Measurements from ENCODE around the gene NRF1. TPM values are rescaled to one million over a fixed set of nuclear protein-coding genes. Genes with fewer than 3 reads are reported as not detected.

Gene NRF1
- total and polyA plus RNA-seq, 2 of the 8 experiments (the other 6 are each of a cell fraction or from before 2014, with no cell fraction given), result 18.2 to 21.4 TPM

DNA sequence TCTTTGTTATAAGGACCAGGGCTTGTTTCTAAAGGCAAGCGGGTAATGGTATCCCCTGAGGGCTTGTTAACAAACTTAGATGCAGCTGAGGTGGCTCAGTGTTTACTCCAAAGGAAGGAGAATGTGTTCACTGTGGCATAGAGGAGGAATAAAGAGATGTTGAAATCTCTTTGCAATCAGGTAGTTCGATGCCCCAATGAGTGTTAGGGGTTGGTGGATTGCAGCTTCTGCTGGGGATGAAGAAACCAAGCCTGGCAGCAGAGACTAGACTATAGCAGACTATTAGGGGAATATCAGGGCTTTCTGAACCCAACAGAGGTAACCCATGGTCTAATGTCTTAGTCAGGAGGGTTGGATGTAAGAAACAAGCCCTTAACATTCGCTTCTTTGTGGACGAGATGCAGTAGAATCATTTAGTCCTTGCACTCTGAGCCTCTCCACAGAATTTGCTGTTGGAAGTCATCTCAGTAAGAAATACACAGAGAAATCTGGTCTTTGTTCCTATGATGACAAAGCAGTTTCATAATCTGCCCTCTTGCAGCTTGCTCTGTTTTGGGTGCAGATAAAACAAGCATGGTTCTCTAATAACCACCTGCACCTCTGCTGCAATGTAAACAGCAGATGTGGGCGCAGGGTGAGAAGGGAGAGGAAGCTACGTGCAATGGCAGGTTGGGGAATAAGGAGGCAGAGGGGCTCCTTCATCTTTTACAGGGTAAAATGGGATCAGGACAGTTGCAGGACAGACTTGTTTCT is 108.6 kb downstream of the NRF1 start:
- H3K23me2 ChIP-seq (ENCODE audit: low read depth, low read length), result no peaks in the 10 kb centered on the region; the same call in 1 of the 2 replicates
- H2BK20ac ChIP-seq (ENCODE audit: low read length), result no peak overlapping the region
- H2BK12ac ChIP-seq (ENCODE audit: low read depth, low read length), result no peak overlapping the region
- no peak overlapping the region for H2BK15ac ChIP-seq (ENCODE audit: low read length)
- no peak overlapping the region for H4K5ac ChIP-seq (ENCODE audit: insufficient read length, low read depth, low read length)
- peaks cover 5 to 44% (median 23%) of the 10 kb centered on the region in 4 experiments; a peak in 7 of 8 replicates for H3K36me3 ChIP-seq (ENCODE audit: control insufficient read depth in 2 of 4, insufficient read depth in 4 of 4, low read length in 3 of 4)
- H3K56ac ChIP-seq (replicated peaks; ENCODE audit: insufficient read length, low read depth, low read length), result no peak overlapping the region
- no peaks in the 10 kb centered on the region for H3K4me1 ChIP-seq (replicated peaks in 1 of 4; ENCODE audit: control insufficient read depth in 3 of 4, insufficient read depth in 4 of 4, low read length in 3 of 4)
- no peaks in the 10 kb centered on the region for H3K79me2 ChIP-seq (ENCODE audit: control insufficient read depth in 1 of 2, insufficient read depth in 2 of 2, low read length in 2 of 2)
- FAIRE-seq (no peak), DNase-seq (ENCODE audit: low read depth in 1 of 2, low spot score in 2 of 2) (no peak)
- CTCF ChIA-PET (ENCODE audit: partially characterized antibody), result interaction anchor here (1.4 to 2.3 kb wide), 2 partner anchors 10 to 290 kb away, joined by 5 to 7 read pairs; no protein-coding TSS in a partner anchor
- 0 out of 7 replicates have a peak overlapping the region, but pooled peaks of 1 of the 4 experiments have one; percentile 5 for H3K9ac ChIP-seq (replicated peaks in 1 of 4; ENCODE audit: extremely low read depth in 1 of 4, low read depth in 3 of 4, low read length in 3 of 4)
- H2AK5ac ChIP-seq (ENCODE audit: low read depth, low read length), result no peak overlapping the region
- H3K18ac ChIP-seq (ENCODE audit: extremely low read depth, low read length), result no peak overlapping the region
- H3K4ac ChIP-seq (replicated peaks; ENCODE audit: insufficient read length, low read depth, low read length), result no peak overlapping the region
- no peaks in the 10 kb centered on the region; the same call in 1 of the 2 replicates for H3K79me1 ChIP-seq (ENCODE audit: low read depth, low read length)
- no peak overlapping the region for H3K4me3 ChIP-seq (ENCODE audit: extremely low read depth in 1 of 4, insufficient read depth in 2 of 4, low read depth in 3 of 4, low read length in 4 of 4)
- WGBS, 2 experiments (ENCODE audit: extremely low coverage in 1 of 2, insufficient coverage in 1 of 2, insufficient read length in 1 of 2, insufficient replicate concordance in 2 of 2, low coverage in 1 of 2, low lambda C conversion rate in 2 of 2, missing lambda C conversion rate in 1 of 2), result 95% methylated on average over 6 of the region's 6 CpGs; no CpG with 5 or more reads in 1 of the 2 experiments
- no peak overlapping the region for H3K27ac ChIP-seq (ENCODE audit: low read depth, low read length)
- no peak overlapping the region for H4K8ac ChIP-seq (ENCODE audit: extremely low read depth, insufficient read depth, low read length)
- H2BK120ac ChIP-seq (replicated peaks; ENCODE audit: low read depth, low read length), result no peak overlapping the region
- no peak overlapping the region for H3K23ac ChIP-seq (ENCODE audit: insufficient read length)
- H4K91ac ChIP-seq (replicated peaks; ENCODE audit: insufficient read length, low read length), result no peak overlapping the region
- H4K20me1 ChIP-seq (replicated peaks in 1 of 2; ENCODE audit: control insufficient read depth in 1 of 2, insufficient read depth in 2 of 2, low read length in 2 of 2), result peaks cover 0 to 1% of the 10 kb centered on the region in 2 experiments
- no peaks in the 10 kb centered on the region for H3K9me3 ChIP-seq (ENCODE audit: insufficient read depth in 2 of 2, low read depth in 1 of 2, low read length in 1 of 2)
- no peak overlapping the region for H3K4me2 ChIP-seq (ENCODE audit: insufficient read depth in 1 of 2, low read depth in 2 of 2, low read length in 2 of 2)
- no peaks in the 10 kb centered on the region for H3K27me3 ChIP-seq (replicated peaks in 1 of 4; ENCODE audit: control insufficient read depth in 3 of 4, extremely low read depth in 1 of 4, insufficient read depth in 3 of 4, low read length in 3 of 4)
- no peak overlapping the region for H3K14ac ChIP-seq (ENCODE audit: insufficient read length)
- TF ChIP-seq E2F6 (IDR thresholded peaks at IDR 0.05), result no peak
- POLR2A ChIA-PET (ENCODE audit: partially characterized antibody), result interaction anchor here (0.7 kb wide), 1 partner anchor 10 kb away, joined by 5 read pairs; no protein-coding TSS in a partner anchor
- no peak overlapping the region for H2AFZ ChIP-seq (ENCODE audit: low read length)
- no peak overlapping the region for H2BK5ac ChIP-seq (ENCODE audit: low read depth, low read length)
